NB4 (cell line): ENCODE data around the gene TPRA1.

ENCODE experiments used
- DNase-seq: peaks from one replicate; pipeline ENCODE4 v3.0.0; 2010; ENCODE audit warnings: low read depth
- H3K4me3 ChIP-seq: one replicate; pipeline ENCODE4 v1.5.1; 2011; ENCODE audit warnings: mild to moderate bottlenecking, low read depth, low read length, moderate library complexity
- MYC ChIP-seq: IDR thresholded peaks from 2 replicates; pipeline ENCODE4 v1.6.1; 2011; ENCODE audit warnings: low read depth, low read length
- POLR2A ChIP-seq: IDR thresholded peaks from 2 replicates; pipeline ENCODE4 v1.6.1; 2011; ENCODE audit warnings: mild to moderate bottlenecking; ENCODE audit not compliant: insufficient read length; ENCODE audit errors: extremely low read depth
- TF ChIP-seq, protein P1 (sequence below): IDR thresholded peaks from 2 replicates; pipeline ENCODE4 v1.6.1; 2011; ENCODE audit warnings: low read depth, low read length
- TF ChIP-seq, protein P2 (sequence below): IDR thresholded peaks from one replicate; pipeline ENCODE4 v1.5.1; 2012; ENCODE audit warnings: low read depth, low read length

TPRA1 gene

DNA sequence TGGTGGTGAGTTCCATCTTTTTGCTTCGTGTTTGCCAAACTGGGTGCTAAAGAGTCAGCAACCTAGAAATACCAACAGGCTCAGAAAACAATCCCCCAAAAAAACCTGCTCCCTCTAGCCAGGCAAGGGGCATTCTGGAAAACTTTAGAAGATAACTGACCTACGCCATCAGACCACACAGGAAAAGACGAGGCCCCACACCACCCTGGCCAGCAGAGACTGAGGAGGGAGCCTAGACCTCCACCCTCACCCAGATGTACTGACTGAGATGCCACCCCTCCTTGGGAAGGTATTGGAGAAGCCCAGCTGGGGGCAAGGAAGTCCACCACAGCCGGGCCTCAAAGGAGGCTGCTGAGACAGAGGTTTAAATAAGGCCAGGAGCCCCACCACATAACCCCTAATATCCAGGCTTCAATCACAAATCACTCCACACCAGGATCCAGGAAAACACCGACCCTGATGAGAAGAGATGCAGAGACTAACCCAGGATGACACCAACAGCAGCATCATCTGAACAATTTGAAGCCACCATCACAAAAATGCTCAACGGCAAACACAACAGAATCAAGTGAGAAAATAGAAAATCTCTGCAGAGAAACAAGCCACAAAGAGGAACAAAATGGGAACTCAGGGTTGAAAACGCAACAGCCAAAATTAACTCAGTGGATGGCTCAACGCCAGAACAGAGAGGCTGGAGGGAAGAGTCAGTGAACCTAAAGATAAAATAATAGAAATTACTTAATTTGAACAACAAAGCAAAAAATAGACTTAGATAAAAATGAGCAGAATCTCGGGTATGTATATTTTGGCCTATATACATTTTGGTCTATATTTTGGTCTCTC lies 61.0 kb downstream of the TPRA1 start:
- TF ChIP-seq, protein P1, sequence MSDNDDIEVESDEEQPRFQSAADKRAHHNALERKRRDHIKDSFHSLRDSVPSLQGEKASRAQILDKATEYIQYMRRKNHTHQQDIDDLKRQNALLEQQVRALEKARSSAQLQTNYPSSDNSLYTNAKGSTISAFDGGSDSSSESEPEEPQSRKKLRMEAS = no peak
- TF ChIP-seq POLR2A (no peak), MYC (no peak)
- TF ChIP-seq, protein P2, sequence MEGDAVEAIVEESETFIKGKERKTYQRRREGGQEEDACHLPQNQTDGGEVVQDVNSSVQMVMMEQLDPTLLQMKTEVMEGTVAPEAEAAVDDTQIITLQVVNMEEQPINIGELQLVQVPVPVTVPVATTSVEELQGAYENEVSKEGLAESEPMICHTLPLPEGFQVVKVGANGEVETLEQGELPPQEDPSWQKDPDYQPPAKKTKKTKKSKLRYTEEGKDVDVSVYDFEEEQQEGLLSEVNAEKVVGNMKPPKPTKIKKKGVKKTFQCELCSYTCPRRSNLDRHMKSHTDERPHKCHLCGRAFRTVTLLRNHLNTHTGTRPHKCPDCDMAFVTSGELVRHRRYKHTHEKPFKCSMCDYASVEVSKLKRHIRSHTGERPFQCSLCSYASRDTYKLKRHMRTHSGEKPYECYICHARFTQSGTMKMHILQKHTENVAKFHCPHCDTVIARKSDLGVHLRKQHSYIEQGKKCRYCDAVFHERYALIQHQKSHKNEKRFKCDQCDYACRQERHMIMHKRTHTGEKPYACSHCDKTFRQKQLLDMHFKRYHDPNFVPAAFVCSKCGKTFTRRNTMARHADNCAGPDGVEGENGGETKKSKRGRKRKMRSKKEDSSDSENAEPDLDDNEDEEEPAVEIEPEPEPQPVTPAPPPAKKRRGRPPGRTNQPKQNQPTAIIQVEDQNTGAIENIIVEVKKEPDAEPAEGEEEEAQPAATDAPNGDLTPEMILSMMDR = no peak
- no peak for DNase-seq

DNA sequence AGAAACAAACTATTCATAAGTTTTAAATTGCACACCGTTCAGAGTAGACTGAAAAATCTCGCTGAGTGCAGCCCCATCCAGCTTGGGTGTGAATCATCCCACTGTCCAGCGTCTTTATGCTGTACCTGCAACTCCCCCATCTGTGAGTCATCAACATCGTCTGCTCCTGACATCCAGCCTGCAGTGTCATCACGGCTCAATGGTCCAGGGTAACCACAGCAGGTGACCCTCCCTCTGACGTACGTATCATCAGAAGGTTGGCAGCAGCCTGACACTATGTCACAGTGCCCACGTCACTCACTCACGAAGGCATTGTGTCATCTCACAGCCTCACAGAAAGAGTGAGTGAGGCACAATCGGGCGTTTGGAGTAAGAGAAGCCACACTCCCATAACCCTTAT lies 65.2 kb downstream of the TPRA1 start:
- DNase-seq = peak; percentile 43
- H3K4me3 ChIP-seq = no peak overlapping the region
- TF ChIP-seq POLR2A (no peak), MYC (no peak)
- TF ChIP-seq, protein P2 = no peak
- TF ChIP-seq, protein P1 = no peak

More for the DNA sequence above, 61.0 kb downstream of the TPRA1 start:
- H3K4me3 ChIP-seq = no peak overlapping the region

DNA sequence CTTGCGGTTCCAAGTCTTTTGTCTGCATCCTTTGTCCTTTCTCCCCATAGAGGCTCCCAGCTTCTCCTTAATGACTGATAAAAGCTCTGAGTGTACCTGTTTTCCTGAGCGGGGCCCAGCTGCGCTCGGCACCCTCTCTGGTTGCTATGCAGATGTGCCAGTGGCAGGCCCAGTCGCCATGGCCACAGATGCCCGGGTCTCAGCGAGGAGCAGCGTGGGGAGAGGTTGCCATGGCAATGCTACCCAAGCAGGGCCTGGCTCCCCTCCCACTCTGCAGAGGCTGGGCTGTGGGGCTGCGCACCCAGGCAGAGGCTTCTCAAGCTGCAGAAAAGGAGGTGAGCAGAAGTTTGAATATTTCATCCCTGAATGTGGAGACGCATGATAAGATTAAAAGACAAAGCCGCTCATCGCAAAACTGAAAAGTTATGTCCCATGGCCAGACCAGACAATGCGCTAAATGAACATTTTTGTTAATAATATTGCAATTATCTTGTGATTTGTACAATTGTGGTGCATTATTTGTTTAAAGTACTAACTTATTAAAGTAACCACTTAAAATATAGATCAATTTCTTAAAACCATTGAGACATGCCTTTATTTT lies 66.1 kb downstream of the TPRA1 start:
- H3K4me3 ChIP-seq = no peak overlapping the region
- DNase-seq = no peak

More for the DNA sequence above, 66.1 kb downstream of the TPRA1 start:
- TF ChIP-seq POLR2A = no peak
- TF ChIP-seq MYC = no peak
- TF ChIP-seq, protein P1 = no peak
- TF ChIP-seq, protein P2 = no peak
